GM19025 (cell line): ENCODE data around the gene HSPA12A.
"Not testable (repeated sequence)": the region's sequence is repeated elsewhere in the genome, so short reads cannot be mapped to it uniquely, and the experiment has no call there.

Experiments used
- ATAC-seq: cut with Tn5 transposase; IDR thresholded peaks from one replicate; pipeline ENCODE4 v1.9.1; 2021; ENCODE audit warnings: mild to moderate bottlenecking, low read depth, moderate library complexity; ENCODE audit not compliant: unreplicated experiment

HSPA12A gene

DNA sequence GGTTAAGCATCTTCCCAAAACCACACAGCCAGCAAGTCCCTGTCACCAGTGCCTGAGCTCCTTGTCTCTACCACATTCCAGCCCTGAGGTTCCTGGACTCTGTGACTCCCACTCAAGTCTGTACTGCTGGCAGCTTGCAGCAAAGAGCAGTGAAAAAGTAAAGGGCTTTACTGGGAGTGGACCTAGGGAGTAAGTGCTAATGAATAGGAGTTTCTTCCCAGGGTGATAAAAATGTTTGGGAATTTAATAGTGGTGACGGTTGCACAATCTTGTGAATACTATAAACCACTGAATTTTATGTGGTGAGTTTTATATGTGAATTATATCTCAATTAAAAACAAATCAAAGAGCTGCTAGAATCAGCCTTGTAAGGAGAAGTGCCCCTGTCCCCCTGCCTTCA, 22.6 kb downstream of the HSPA12A start:
- no peak for ATAC-seq

- no peak for ATAC-seq
Measured at GRCh38 chr10:116718058-116718457, 24.3 kb downstream of the HSPA12A start.

GRCh38 chr10:116716381-116716780, 26.0 kb downstream of the HSPA12A start:
- no peak for ATAC-seq

- no peak for ATAC-seq
Measured at GRCh38 chr10:116715839-116716377, 26.5 kb downstream of the HSPA12A start.

- no peak for ATAC-seq
Measured at GRCh38 chr10:116715341-116715740, 27.0 kb downstream of the HSPA12A start.

DNA sequence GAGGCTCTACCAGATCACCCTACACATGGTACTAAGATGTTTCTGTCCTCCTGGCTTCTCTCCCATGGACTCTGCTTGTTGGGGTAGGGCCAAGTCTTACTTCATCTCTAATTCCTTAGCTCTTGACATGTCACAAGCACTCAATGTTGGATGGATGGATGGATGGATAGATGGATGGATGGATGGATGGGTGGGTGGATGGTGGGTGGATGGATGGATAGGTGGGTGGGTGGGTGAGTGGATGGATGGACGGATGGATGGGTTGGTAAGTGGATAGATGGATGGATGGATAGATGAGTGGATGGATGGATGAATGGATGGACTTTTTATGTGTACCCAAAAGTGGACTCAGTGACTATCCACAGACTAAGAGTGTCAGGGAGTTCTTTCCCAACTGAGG, 28.5 kb downstream of the HSPA12A start:
- ATAC-seq: no peak

GRCh38 chr10:116712989-116713543, 29.3 kb downstream of the HSPA12A start:
- no peak for ATAC-seq

- ATAC-seq: no peak
Measured at GRCh38 chr10:116712519-116712918, 29.8 kb downstream of the HSPA12A start.

GRCh38 chr10:116711803-116712202, 30.6 kb downstream of the HSPA12A start:
- not testable (repeated sequence) for ATAC-seq

DNA sequence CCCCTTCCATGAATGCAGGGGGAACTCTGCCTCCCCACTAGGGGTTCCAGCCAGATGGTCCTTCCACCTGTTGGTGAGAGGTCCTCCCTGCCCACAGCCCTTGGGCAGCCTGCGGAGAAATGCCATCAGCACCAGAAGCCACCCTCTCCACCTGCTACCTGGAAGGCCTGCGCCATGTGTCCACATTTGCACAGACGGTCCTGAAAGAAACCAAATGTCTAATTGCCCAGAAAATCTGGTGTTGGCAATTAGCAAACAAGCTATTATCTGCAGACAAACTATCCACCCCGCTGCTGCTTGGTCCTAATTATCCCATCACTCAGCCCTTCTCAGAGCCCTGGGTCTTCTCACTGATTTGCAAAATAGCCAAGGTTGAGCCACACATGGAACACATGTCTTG, 32.3 kb downstream of the HSPA12A start:
- ATAC-seq: no peak

GRCh38 chr10:116708877-116709276, 33.5 kb downstream of the HSPA12A start:
- ATAC-seq: no peak

DNA sequence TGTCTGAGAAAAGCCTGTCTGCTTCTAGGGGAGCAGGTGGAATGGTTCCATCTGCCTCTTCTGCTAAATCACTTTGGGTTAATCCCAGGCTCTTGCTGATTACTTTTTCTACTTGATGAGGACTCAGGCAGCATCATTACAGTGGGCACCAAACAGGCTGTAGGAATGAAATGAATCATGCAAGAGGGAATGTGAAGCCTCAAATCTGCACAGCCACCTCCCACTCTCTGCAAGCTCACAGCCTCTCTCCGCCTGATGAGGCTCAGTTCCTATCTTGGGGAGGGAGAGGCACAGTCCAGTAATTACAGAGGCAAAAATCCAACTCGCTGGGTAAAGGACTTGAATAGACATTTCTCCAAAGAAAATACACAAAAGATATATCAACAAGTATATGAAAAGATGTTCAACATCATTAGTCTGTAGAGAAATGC, 34.0 kb downstream of the HSPA12A start:
- no peak for ATAC-seq

- ATAC-seq: no peak
Measured at GRCh38 chr10:116707981-116708380, 34.4 kb downstream of the HSPA12A start.

GRCh38 chr10:116706281-116706680, 36.1 kb downstream of the HSPA12A start:
- no peak for ATAC-seq

DNA sequence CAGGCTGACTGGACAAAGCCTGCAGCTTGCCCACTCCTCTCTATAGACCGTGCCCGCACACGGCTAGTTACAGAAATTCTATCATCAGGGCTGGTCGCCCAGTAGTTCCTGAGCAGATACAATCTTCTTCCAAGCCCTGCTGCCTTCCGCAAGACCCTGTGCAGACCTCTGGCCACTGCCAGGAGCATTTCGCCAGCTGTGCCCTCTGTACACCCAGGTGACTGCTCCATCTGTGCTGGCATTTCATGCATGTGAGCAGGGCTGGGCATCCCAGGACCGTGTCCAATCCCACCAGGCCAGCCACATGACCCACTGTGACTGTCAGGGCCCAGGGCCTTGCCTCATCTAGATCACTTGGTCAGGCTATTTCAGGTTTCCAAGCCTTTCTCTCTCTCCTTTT, 36.9 kb downstream of the HSPA12A start:
- no peak for ATAC-seq

- ATAC-seq: no peak
Measured at GRCh38 chr10:116704926-116705325, 37.4 kb downstream of the HSPA12A start.

GRCh38 chr10:116702165-116702564, 40.2 kb downstream of the HSPA12A start:
- no peak for ATAC-seq

DNA sequence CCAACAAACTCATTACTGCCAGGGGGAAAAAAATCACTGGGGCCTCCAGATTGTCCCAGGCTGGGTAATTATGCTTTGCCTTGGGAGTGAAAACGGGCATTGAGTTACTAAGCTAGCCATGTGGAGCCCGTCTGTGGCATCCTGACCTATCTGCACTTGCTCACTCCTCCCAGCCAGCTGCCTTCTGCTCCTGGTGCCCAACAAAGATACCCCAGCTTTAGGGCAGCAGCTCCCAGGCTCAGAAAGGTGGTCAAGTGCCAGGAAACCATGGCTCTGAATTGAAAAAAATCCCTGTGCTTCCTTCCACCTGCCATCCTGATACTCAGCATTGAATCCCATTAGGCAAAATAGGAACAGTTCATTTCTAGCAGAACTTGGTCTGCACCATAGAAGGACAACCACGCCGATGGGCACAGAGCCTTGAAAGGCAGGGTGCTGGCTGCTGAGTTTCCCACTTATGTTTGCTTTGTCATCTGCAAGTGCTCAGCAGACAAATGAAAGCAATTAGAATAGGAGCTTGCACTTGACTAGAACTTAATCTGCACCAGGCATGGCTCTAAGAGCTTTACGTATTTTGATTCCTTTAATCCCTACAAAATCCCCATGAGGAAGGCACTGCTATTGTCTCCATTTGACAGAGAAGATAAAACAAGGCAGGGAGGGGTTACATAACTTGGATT, 42.8 kb downstream of the HSPA12A start:
- no peak for ATAC-seq

GRCh38 chr10:116699049-116699448, 43.3 kb downstream of the HSPA12A start:
- ATAC-seq: no peak

- ATAC-seq: no peak
Measured at GRCh38 chr10:116698364-116698763, 44.0 kb downstream of the HSPA12A start.

DNA sequence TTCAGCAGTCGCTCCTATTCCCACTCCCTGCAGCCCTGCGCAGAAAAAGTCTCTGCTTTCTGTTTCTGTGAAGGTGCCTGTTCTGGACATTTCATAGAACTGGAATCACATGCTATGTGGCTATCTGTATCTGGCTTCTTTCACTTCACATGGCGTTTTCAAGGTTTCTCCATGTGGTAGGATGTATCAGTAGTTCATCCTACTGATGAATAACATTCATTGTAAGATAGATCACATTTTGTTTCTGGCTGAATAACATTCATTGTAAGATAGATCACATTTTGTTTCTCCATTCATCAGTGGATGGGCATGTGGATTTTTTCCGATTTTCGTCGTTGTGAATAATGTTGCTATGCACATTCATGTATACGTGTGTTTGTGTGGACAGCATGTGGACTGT, 44.5 kb downstream of the HSPA12A start:
- no peak for ATAC-seq

- no peak for ATAC-seq
Measured at GRCh38 chr10:116696919-116697318, 45.4 kb downstream of the HSPA12A start.
